Neural progenitor cell (in vitro differentiated cells): Measurements from ENCODE around the gene ALDH3A1.

Source experiments
- CTCF ChIP-seq: fragments of 200-600 bp; sonication (generic); IDR thresholded peaks from 2 replicates; pipeline ENCODE4 v1.5.1; 2017; ENCODE audit warnings: antibody characterized with exemption, mild to moderate bottlenecking
- EZH2 ChIP-seq: fragments of 200-600 bp; sonication (generic); IDR thresholded peaks from 2 replicates; pipeline ENCODE4 v1.6.1; 2017; ENCODE audit warnings: antibody characterized with exemption, mild to moderate bottlenecking, moderate library complexity
- EZH2phosphoT487 ChIP-seq: fragments of 200-600 bp; sonication (generic); IDR thresholded peaks from 2 replicates; pipeline ENCODE4 v1.6.1; 2017; ENCODE audit warnings: antibody characterized with exemption

- TF ChIP-seq CTCF, result no peak
- TF ChIP-seq EZH2, result no peak
- TF ChIP-seq EZH2phosphoT487, result no peak
Measured at GRCh38 chr17:19740933-19741332, 7.2 kb downstream of the ALDH3A1 start.
